WI38 (cell line): ENCODE data around the gene PCDHB15.

ENCODE experiments used
- H3K4me3 ChIP-seq: 2 replicates; pipeline ENCODE4 v1.5.1; 2011; ENCODE audit warnings: low read depth, mild to moderate bottlenecking, control low read depth, low read length
- TF ChIP-seq, protein P1 (sequence below): IDR thresholded peaks from 2 replicates; pipeline ENCODE4 v1.5.1; 2012; ENCODE audit warnings: low read depth, mild to moderate bottlenecking, control low read depth, low read length

PCDHB15 gene

DNA sequence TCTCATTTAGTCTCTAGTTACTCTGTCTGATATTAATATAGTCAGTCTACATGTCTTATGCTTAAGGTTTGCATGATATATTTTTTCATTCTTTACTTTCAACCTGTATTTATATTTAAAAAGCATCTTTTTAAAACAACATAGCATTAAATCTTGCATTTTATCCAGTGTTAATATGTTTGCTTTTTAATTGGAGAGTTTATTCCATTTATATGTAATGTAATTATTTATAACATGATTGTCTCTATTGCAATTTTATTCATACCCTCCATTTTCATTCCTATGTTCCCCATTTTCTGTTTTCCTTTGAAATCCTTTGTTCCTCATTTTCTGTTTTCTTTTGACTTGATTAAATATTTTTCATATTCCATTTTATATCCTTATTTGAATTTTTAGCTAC is 13.3 kb downstream of the PCDHB15 start:
- no peak overlapping the region for H3K4me3 ChIP-seq
- TF ChIP-seq, protein P1, sequence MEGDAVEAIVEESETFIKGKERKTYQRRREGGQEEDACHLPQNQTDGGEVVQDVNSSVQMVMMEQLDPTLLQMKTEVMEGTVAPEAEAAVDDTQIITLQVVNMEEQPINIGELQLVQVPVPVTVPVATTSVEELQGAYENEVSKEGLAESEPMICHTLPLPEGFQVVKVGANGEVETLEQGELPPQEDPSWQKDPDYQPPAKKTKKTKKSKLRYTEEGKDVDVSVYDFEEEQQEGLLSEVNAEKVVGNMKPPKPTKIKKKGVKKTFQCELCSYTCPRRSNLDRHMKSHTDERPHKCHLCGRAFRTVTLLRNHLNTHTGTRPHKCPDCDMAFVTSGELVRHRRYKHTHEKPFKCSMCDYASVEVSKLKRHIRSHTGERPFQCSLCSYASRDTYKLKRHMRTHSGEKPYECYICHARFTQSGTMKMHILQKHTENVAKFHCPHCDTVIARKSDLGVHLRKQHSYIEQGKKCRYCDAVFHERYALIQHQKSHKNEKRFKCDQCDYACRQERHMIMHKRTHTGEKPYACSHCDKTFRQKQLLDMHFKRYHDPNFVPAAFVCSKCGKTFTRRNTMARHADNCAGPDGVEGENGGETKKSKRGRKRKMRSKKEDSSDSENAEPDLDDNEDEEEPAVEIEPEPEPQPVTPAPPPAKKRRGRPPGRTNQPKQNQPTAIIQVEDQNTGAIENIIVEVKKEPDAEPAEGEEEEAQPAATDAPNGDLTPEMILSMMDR: no peak

DNA sequence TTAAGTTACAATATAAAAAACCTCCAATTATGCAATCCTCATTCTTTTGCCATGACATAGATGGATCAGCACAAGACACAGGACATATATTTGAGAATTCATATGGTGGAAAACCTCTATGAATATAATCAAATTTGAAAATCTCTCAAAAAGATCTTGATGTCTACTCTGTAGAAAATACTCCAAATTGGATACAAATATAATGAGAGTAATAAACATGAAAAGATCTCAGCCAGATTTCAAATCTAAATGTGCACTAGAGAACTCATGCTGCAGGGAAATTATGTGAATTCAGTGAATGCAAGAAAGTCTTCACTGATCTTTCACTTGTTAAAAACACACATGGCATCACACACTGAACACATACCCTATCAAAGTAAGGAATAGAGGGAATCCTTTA is 13.8 kb downstream of the PCDHB15 start:
- TF ChIP-seq, protein P1: no peak
- H3K4me3 ChIP-seq: no peak overlapping the region

DNA sequence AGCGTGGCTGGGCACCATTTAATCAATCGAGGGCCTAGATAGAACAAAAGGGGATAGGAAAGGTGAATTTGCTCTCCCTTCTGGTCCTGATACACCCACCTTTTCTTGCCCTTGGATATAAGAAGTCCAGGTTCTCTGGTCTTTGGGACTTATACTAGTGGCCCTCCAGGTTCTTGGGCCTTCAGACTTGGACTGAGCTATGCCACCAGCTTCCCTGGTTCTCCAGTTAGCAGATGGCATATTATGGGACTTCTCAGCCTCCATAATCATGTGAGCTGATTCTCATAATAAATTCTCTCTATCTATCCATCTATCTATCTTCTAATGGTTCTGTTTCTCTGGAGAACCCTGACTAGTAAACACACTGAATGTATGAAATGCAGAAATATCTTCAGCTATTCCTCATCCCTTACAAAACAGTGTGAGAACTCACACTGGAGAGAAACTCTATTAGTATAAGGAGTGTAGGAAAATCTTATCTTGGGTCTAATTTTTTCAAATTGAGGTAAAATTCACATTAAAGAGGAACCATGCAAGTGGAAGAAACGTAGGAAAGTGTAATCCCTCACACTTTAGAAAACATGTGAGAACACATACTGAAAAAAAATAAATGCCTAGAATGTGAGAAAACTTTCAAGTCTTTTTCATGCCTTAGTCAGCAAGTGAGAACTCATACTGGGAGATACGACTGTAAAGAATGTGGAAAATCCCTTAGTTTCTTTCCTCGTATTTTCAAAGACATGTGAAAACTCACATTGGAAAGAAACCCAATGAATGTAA is 15.5 kb downstream of the PCDHB15 start:
- H3K4me3 ChIP-seq: no peak overlapping the region
- TF ChIP-seq, protein P1: no peak

DNA sequence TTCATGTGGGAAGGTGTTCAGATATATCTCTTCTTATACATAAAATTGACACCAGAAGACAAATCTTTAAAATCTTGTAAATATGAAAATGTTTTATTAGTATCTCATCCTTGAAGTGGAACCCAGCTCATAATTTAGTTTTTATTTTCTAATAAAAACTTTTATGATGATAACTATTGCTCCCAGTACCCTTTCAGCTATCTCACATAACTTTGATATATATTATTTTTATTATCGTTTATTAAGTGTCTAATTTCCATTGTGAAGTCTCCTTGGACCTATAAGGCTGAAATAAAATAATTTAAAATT is 16.0 kb downstream of the PCDHB15 start:
- TF ChIP-seq, protein P1: no peak
- no peak overlapping the region for H3K4me3 ChIP-seq

DNA sequence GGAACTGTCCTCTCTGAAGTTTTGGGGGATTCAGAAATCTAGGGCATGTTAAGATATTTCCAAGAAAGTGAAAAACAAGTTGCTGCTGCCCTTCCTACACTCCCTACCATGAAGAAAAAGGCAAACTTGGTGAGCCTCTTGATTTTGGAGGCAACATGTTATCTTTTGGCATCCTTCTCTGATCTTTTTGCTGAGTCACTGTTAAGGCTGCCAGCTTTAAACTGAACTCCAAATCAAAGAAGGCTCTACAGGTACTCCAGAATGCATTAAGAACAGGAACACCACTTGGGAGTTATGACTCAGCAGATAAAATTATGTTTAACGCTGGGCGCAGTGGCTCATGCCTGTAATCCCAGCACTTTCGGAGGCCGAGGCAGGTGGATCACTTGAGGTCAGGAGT is 24.0 kb downstream of the PCDHB15 start:
- TF ChIP-seq, protein P1: no peak
- H3K4me3 ChIP-seq: no peak overlapping the region

DNA sequence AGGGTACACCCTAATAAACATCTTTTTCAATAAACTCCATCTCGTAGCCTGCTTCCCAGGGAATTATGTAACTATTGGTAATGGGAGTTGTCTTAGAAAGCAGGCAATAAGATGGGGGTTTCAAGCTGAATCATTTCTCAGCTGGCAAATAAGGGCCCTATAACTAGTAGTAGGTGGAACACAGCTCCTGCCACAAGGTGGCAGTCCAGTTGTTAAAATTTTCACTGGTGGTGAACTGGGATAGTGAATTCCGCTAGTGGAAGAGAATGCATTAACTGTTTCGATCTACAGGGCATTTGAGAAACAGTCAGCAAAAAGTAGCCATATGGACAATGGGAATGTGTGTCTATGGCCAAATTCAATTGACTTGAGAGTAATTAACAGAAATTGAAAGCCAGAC is 27.7 kb downstream of the PCDHB15 start:
- no peak overlapping the region for H3K4me3 ChIP-seq
- TF ChIP-seq, protein P1: no peak

DNA sequence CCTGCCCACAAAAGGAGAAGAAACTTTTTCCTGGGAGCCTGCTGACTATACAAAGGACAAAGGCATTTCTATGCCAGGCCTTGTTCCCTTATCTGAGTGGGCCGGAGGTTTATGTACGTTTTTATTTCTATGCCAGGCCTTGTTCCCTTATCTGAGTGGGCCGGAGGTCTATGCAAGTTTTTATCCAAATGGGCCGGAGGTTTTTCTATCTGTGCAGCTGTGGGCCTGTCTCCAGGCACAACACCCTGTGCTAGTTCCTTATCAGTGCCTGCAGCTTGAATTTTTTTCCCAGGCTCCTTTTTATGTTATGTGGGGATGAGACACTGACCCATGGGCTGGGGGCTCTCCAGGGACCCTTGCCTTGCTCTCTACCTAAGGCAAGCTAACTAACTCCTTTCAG is 53.2 kb downstream of the PCDHB15 start:
- TF ChIP-seq, protein P1: no peak
- H3K4me3 ChIP-seq: no peak overlapping the region
